Heart left ventricle (tissue), 16 donors: ENCODE measurements around the gene FKBP15. TPM values are rescaled to one million over a fixed set of nuclear protein-coding genes. Genes with fewer than 3 reads are reported as not detected.

Source experiments
- ATAC-seq, 4 donors: fragments of 200-7000 bp; cut with Tn5 transposase; one replicate each; pipeline ENCODE4 v1.9.1; 2020 to 2022; ENCODE audit warnings: moderate library complexity in 4 of 4, mild to moderate bottlenecking in 3 of 4, moderate number of reproducible peaks in 1 of 4
- DNase-seq, 5 donors: peaks; one replicate each; pipeline ENCODE4 v3.0.0-alpha.2; 2020
- H3K27ac ChIP-seq, 12 donors: fragments of 200-600 bp; sonication (generic) in 4 of 12; one replicate each; pipeline versions ENCODE4 v1.5.0 to v1.8.0; 2016 to 2022; ENCODE audit warnings: mild to moderate bottlenecking in 2 of 12
- H3K27me3 ChIP-seq, 9 donors: fragments of 200-600 bp; sonication (generic) in 2 of 9; one replicate each; pipeline versions ENCODE4 v1.5.1 to v1.8.0; 2016 to 2022; ENCODE audit warnings: mild to moderate bottlenecking in 3 of 9
- H3K36me3 ChIP-seq, 9 donors: fragments of 200-600 bp; sonication (generic) in 2 of 9; one replicate each; pipeline versions ENCODE4 v1.5.0 to v1.8.0; 2018 to 2022; ENCODE audit warnings: mild to moderate bottlenecking in 2 of 9
- H3K4me1 ChIP-seq, 12 donors: fragments of 200-600 bp; sonication (generic) in 4 of 12; one replicate each; pipeline versions ENCODE4 v1.5.0 to v1.8.0; 2016 to 2022; ENCODE audit warnings: mild to moderate bottlenecking in 3 of 12
- H3K4me3 ChIP-seq, 12 donors: fragments of 200-600 bp; sonication (generic) in 4 of 12; one replicate each; pipeline versions ENCODE4 v1.5.0 to v1.8.0; 2017 to 2022; ENCODE audit warnings: mild to moderate bottlenecking in 9 of 12, moderate library complexity in 4 of 12
- H3K9me3 ChIP-seq, 12 donors: fragments of 200-600 bp; sonication (generic) in 4 of 12; one replicate each; pipeline versions ENCODE4 v1.5.0 to v1.8.0; 2016 to 2022; ENCODE audit warnings: mild to moderate bottlenecking in 1 of 12
- CTCF ChIP-seq, 12 donors: fragments of 200-600 bp; sonication (generic) in 4 of 12; IDR thresholded peaks; one replicate each; pipeline versions ENCODE4 v1.5.0 to v1.8.0; 2018 to 2022; ENCODE audit warnings: antibody characterized with exemption in 12 of 12, mild to moderate bottlenecking in 5 of 12
- POLR2A ChIP-seq, 2 donors: fragments of 450-650 bp; IDR thresholded peaks; one replicate each; pipeline ENCODE4 v1.6.1; 2017; ENCODE audit warnings: antibody characterized with exemption in 2 of 2, mild to moderate bottlenecking in 2 of 2, moderate library complexity in 2 of 2
- WGBS, 4 donors: extraction: QIAGEN DNeasy Blood & Tissue Kit in 2 of 4; methylation state at CpG; one replicate each; pipeline versions ENCODE4 v1.1.5 to v1.1.7; 2013 to 2018; 5-methylcytosine and 5-hydroxymethylcytosine counted together
- intact Hi-C, 10 donors: fragments of 100-400 bp; cut with DNase I; formaldehyde crosslinking; loops; one replicate each; pipeline versions ENCODE4 v1.11.1 to v1.14.2; 2022
- polyA plus RNA-seq, 2 donors: library from polyadenylated mRNA; stranded (reverse); fragments of 200-250 nt; gene quantifications; one replicate each; pipeline ENCODE4 v1.2.3, GENCODE V29; 2013
- total RNA-seq, 9 donors: library from RNA; depleted of rRNA in 2 of 9; stranded (reverse); fragments of >200 nt in 2 of 9; fragmentation: NEBNext Ultra II Directional in 3 of 9; extraction: Animal tissue kit (Norgen Biotek cat#: 25700) in 3 of 9; gene quantifications; one replicate each; pipeline versions ENCODE4 v1.1.0 to v1.2.4, GENCODE V29; 2016 to 2023
- donor health status: ischemic (EF 13 %, LVEDD 7.1; RV severe dilation, severe dysfunction).
- donor health status: healthy with polysubstance abuse.
- donor health status: DM: no; HTN: yes; CAD: no.
- donor health status: DM: no; HTN: no; CAD: no.
- donor health status: ischemic (EF 25% LVEDD 6.9; RV normal size, moderate dysfunction).
- donor health status: ischemic (EF 25% LVEDD 5.7; RV mildly dilated, moderate dysfunction).
- donor health status: healthy.
- donor health status: DM: yes; HTN: yes; CAD: no.
- donor health status: ischemic (EF 35%, LVEDD 5.7; RV mildly dilated, moderate dysfunction).
- donor health status: nonischemic (EF 11% LVEDD 7.7; RV severe dilation, severe dysfunction).
- donor health status: DM: yes; HTN: yes; CAD: no.
- donor health status: PGD.
- donor health status: ischemic (EF 29% LVEDD 5.4; RV normal size, mild dysfunction).
- donor health status: nonischemic (EF 23%, LVEDD 6.1; RV moderate dilation, normal function).

Gene FKBP15
- total and polyA plus RNA-seq, 11 donors, result 9.9 to 45.5 (median 18.3) TPM

- 87 to 91% (median 91%) methylated on average over 4 of the region's 4 CpGs for WGBS, 4 donors
- H3K9me3 ChIP-seq, result no peaks in the 10 kb centered on the region
- intact Hi-C loops, result no loop called here
- ATAC-seq, result no peak
- no peak overlapping the region for H3K4me3 ChIP-seq
- no peak overlapping the region for H3K27ac ChIP-seq
- DNase-seq, result no peak
- peaks cover 0 to 84% (median 70%) of the 10 kb centered on the region in 9 donors for H3K36me3 ChIP-seq
- H3K4me1 ChIP-seq, result peaks cover 0 to 16% (median 2%) of the 10 kb centered on the region in 12 donors
- TF ChIP-seq CTCF (IDR thresholded peaks at IDR 0.05) (no peak), POLR2A (IDR thresholded peaks at IDR 0.05) (no peak)
- no peaks in the 10 kb centered on the region for H3K27me3 ChIP-seq
These were observed 47.0 kb upstream of the FKBP15 start for GRCh38 chr9:113267911-113268566.

GRCh38 chr9:113266174-113266573 lies 45.1 kb upstream of the FKBP15 start:
- WGBS, 4 donors, result 88 to 93% (median 92%) methylated on average over 3 of the region's 3 CpGs
- peaks cover 0 to 84% (median 70%) of the 10 kb centered on the region in 9 donors for H3K36me3 ChIP-seq
- no peak for ATAC-seq
- no peaks in the 10 kb centered on the region for H3K9me3 ChIP-seq
- H3K27ac ChIP-seq, result no peak overlapping the region
- no peaks in the 10 kb centered on the region for H3K4me1 ChIP-seq
- no peak for DNase-seq
- TF ChIP-seq POLR2A (IDR thresholded peaks at IDR 0.05) (no peak), CTCF (IDR thresholded peaks at IDR 0.05) (no peak)
- no peak overlapping the region for H3K4me3 ChIP-seq
- H3K27me3 ChIP-seq, result no peaks in the 10 kb centered on the region
- intact Hi-C loops, result no loop called here

GRCh38 chr9:113261917-113262671 lies 41.0 kb upstream of the FKBP15 start:
- ATAC-seq, result no peak
- no peak for TF ChIP-seq CTCF (IDR thresholded peaks at IDR 0.05)
- no peak for TF ChIP-seq POLR2A (IDR thresholded peaks at IDR 0.05)
- WGBS, 4 donors, result 90 to 98% (median 94%) methylated on average over 1 of the region's 1 CpG
- H3K27ac ChIP-seq, result no peak overlapping the region
- no peaks in the 10 kb centered on the region for H3K4me1 ChIP-seq
- no peaks in the 10 kb centered on the region for H3K27me3 ChIP-seq
- H3K36me3 ChIP-seq, result peaks cover 0 to 83% (median 71%) of the 10 kb centered on the region in 9 donors
- no peak for DNase-seq
- intact Hi-C loops, result no loop called here
- no peaks in the 10 kb centered on the region for H3K9me3 ChIP-seq
- H3K4me3 ChIP-seq, result no peak overlapping the region

GRCh38 chr9:113258282-113258681 lies 37.2 kb upstream of the FKBP15 start:
- Histone ChIP-seq H3K9me3 (no peaks in the 10 kb centered on the region), H3K27me3 (no peaks in the 10 kb centered on the region), H3K4me1 (no peaks in the 10 kb centered on the region), H3K27ac (no peak overlapping the region), H3K4me3 (no peak overlapping the region), H3K36me3 (peaks cover 0 to 77% (median 66%) of the 10 kb centered on the region in 9 donors)
- 41 to 50% (median 46%) methylated on average over 1 of the region's 1 CpG for WGBS, 4 donors
- no peak for DNase-seq
- intact Hi-C loops, result no loop called here
- no peak for ATAC-seq
- TF ChIP-seq CTCF (IDR thresholded peaks at IDR 0.05) (no peak), POLR2A (IDR thresholded peaks at IDR 0.05) (no peak)
